SK-N-SH treated with all-trans-retinoic acid at 6 μM for 48 hours (cell line): ENCODE measurements around the gene SEMA4C.
"Not testable (repeated sequence)": the region's sequence is repeated elsewhere in the genome, so short reads cannot be mapped to it uniquely, and the experiment has no call there.

Experiments used
- ATAC-seq: fragments of 200-7000 bp; cut with Tn5 transposase; 3 replicates; pipeline ENCODE4 v1.9.1; 2020; ENCODE audit warnings: mild to moderate bottlenecking, moderate library complexity
- ARNTL ChIP-seq: fragments of 450-650 bp; formaldehyde crosslinking; IDR thresholded peaks from 2 replicates; pipeline ENCODE4 v1.5.0; 2020; ENCODE audit warnings: low read depth, mild to moderate bottlenecking, moderate library complexity, borderline replicate concordance
- BACH2 ChIP-seq: fragments of 250-450 bp; sonication (Bioruptor Pico); IDR thresholded peaks from 2 replicates; pipeline ENCODE4 v1.9.0; 2021; ENCODE audit warnings: mild to moderate bottlenecking, borderline replicate concordance
- CSDC2 ChIP-seq: fragments of 250-450 bp; sonication (Bioruptor Pico); IDR thresholded peaks from 2 replicates; pipeline ENCODE4 v1.5.0; 2020; ENCODE audit warnings: mild to moderate bottlenecking, moderate library complexity
- ESRRG ChIP-seq: fragments of 250-450 bp; sonication (Bioruptor Pico); IDR thresholded peaks from 2 replicates; pipeline ENCODE4 v1.6.1; 2021; ENCODE audit warnings: mild to moderate bottlenecking
- GLIS3 ChIP-seq: fragments of 250-450 bp; sonication (Bioruptor Pico); IDR thresholded peaks from 2 replicates; pipeline ENCODE4 v1.5.0; 2020; ENCODE audit warnings: mild to moderate bottlenecking, moderate library complexity
- ISL1 ChIP-seq: fragments of 250-450 bp; sonication (Bioruptor Pico); IDR thresholded peaks from 2 replicates; pipeline ENCODE4 v2.1.2; 2022; ENCODE audit warnings: mild to moderate bottlenecking, moderate library complexity
- OSR1 ChIP-seq: fragments of 250-450 bp; sonication (Bioruptor Pico); IDR thresholded peaks from 2 replicates; pipeline ENCODE4 v1.8.0; 2022; ENCODE audit warnings: moderate library complexity, mild to moderate bottlenecking, inconsistent platforms
- RARB ChIP-seq: fragments of 250-450 bp; sonication (Bioruptor Pico); IDR thresholded peaks from 2 replicates; pipeline ENCODE4 v1.8.0; 2021; ENCODE audit warnings: mild to moderate bottlenecking, moderate library complexity
- SNAI2 ChIP-seq: fragments of 250-450 bp; sonication (Bioruptor Pico); IDR thresholded peaks from 2 replicates; pipeline ENCODE4 v1.5.0; 2020; ENCODE audit warnings: mild to moderate bottlenecking, moderate library complexity
- TOX ChIP-seq: fragments of 250-450 bp; sonication (Bioruptor Pico); IDR thresholded peaks from 2 replicates; pipeline ENCODE4 v1.8.0; 2021; ENCODE audit warnings: mild to moderate bottlenecking, moderate library complexity, borderline replicate concordance
- ZC3H10 ChIP-seq: fragments of 250-450 bp; sonication (Bioruptor Pico); IDR thresholded peaks from 2 replicates; pipeline ENCODE4 v1.5.1; 2021; ENCODE audit warnings: mild to moderate bottlenecking, moderate library complexity
- ZFP3 ChIP-seq: fragments of 250-450 bp; sonication (Bioruptor Pico); IDR thresholded peaks from 2 replicates; pipeline ENCODE4 v1.5.0; 2020; ENCODE audit warnings: mild to moderate bottlenecking, moderate library complexity
- ZNF565 ChIP-seq: fragments of 450-650 bp; formaldehyde crosslinking; conservative IDR thresholded peaks from 2 replicates; pipeline ENCODE4 v1.5.0; 2020; ENCODE audit warnings: low read depth, mild to moderate bottlenecking, moderate library complexity
- ZNF70 ChIP-seq: fragments of 450-650 bp; formaldehyde crosslinking; IDR thresholded peaks from 2 replicates; pipeline ENCODE4 v1.5.0; 2020; ENCODE audit warnings: mild to moderate bottlenecking, moderate library complexity
- ZNF8 ChIP-seq: fragments of 450-650 bp; formaldehyde crosslinking; IDR thresholded peaks from 2 replicates; pipeline ENCODE4 v1.5.0; 2020; ENCODE audit warnings: mild to moderate bottlenecking, moderate library complexity
- TF ChIP-seq, protein P1 (sequence below): fragments of 250-450 bp; sonication (Bioruptor Pico); IDR thresholded peaks from 2 replicates; pipeline ENCODE4 v1.5.1; 2020; ENCODE audit warnings: low read depth, mild to moderate bottlenecking, moderate library complexity
- TF ChIP-seq, protein P2 (sequence below): fragments of 250-450 bp; sonication (Bioruptor Pico); IDR thresholded peaks from 2 replicates; pipeline ENCODE4 v1.8.0; 2021; ENCODE audit warnings: low read depth, mild to moderate bottlenecking, moderate library complexity, borderline replicate concordance
- TF ChIP-seq, protein P3 (sequence below): fragments of 250-450 bp; sonication (Bioruptor Pico); IDR thresholded peaks from 2 replicates; pipeline ENCODE4 v1.5.0; 2020; ENCODE audit warnings: mild to moderate bottlenecking, moderate library complexity
- TF ChIP-seq, protein P4 (sequence below): fragments of 250-450 bp; sonication (Bioruptor Pico); IDR thresholded peaks from 2 replicates; pipeline ENCODE4 v1.8.0; 2020; ENCODE audit warnings: mild to moderate bottlenecking, moderate library complexity, borderline replicate concordance
- TF ChIP-seq, protein P5 (sequence below): fragments of 250-450 bp; sonication (Bioruptor Pico); IDR thresholded peaks from 2 replicates; pipeline ENCODE4 v1.5.1; 2021; ENCODE audit warnings: mild to moderate bottlenecking, moderate library complexity

SEMA4C gene

DNA sequence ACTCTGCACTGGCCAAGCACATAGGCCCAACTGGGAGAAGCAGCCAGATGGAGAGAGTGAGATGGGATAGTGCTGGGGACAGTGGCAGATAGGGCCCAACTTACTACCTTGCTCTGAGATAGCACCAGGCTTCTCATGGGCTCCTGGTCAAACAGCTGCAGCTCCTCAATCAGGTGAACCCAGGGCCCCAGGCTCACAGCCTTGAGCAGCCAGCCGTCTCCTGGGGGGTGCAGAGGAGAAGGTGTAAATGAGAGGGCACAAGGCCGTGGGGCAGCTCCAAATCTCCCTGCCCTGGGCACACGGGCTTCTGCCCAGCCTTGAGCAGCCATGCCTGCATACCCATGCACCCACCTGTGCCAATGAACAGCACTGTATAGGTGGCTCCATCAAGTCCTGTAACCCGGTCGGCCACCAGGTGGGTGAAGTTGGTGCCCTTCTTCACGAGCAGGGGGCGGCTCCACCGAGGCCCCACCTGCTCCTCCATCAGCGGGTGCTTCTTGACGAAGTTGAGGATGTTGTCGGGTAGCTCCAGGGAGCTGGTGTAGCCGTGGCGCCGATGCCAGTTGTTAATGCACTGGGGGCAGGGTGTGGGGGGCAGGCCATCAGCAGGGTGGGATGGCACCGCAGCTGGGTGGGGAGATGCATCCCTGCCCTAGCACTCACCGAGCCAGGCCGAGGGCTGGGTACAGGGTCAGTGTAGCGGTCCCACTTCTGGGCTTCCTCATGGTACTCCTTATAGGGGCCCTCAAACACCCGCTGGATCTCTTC, 6.1 kb downstream of the SEMA4C start:
- ATAC-seq: no peak
- TF ChIP-seq CSDC2 (CRISPR knock-in tag) (no peak), ESRRG (CRISPR knock-in tag) (no peak), BACH2 (CRISPR knock-in tag) (no peak), ARNTL (CRISPR knock-in tag) (no peak), OSR1 (no peak), SNAI2 (CRISPR knock-in tag) (no peak), GLIS3 (CRISPR knock-in tag) (no peak), TOX (CRISPR knock-in tag) (no peak), ZNF70 (CRISPR knock-in tag) (no peak)
- TF ChIP-seq, protein P1, sequence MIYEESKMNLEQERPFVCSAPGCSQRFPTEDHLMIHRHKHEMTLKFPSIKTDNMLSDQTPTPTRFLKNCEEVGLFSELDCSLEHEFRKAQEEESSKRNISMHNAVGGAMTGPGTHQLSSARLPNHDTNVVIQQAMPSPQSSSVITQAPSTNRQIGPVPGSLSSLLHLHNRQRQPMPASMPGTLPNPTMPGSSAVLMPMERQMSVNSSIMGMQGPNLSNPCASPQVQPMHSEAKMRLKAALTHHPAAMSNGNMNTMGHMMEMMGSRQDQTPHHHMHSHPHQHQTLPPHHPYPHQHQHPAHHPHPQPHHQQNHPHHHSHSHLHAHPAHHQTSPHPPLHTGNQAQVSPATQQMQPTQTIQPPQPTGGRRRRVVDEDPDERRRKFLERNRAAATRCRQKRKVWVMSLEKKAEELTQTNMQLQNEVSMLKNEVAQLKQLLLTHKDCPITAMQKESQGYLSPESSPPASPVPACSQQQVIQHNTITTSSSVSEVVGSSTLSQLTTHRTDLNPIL: no peak
- TF ChIP-seq, protein P2, sequence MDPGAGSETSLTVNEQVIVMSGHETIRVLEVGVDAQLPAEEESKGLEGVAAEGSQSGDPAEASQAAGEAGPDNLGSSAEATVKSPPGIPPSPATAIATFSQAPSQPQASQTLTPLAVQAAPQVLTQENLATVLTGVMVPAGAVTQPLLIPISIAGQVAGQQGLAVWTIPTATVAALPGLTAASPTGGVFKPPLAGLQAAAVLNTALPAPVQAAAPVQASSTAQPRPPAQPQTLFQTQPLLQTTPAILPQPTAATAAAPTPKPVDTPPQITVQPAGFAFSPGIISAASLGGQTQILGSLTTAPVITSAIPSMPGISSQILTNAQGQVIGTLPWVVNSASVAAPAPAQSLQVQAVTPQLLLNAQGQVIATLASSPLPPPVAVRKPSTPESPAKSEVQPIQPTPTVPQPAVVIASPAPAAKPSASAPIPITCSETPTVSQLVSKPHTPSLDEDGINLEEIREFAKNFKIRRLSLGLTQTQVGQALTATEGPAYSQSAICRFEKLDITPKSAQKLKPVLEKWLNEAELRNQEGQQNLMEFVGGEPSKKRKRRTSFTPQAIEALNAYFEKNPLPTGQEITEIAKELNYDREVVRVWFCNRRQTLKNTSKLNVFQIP: no peak
- TF ChIP-seq, protein P3, sequence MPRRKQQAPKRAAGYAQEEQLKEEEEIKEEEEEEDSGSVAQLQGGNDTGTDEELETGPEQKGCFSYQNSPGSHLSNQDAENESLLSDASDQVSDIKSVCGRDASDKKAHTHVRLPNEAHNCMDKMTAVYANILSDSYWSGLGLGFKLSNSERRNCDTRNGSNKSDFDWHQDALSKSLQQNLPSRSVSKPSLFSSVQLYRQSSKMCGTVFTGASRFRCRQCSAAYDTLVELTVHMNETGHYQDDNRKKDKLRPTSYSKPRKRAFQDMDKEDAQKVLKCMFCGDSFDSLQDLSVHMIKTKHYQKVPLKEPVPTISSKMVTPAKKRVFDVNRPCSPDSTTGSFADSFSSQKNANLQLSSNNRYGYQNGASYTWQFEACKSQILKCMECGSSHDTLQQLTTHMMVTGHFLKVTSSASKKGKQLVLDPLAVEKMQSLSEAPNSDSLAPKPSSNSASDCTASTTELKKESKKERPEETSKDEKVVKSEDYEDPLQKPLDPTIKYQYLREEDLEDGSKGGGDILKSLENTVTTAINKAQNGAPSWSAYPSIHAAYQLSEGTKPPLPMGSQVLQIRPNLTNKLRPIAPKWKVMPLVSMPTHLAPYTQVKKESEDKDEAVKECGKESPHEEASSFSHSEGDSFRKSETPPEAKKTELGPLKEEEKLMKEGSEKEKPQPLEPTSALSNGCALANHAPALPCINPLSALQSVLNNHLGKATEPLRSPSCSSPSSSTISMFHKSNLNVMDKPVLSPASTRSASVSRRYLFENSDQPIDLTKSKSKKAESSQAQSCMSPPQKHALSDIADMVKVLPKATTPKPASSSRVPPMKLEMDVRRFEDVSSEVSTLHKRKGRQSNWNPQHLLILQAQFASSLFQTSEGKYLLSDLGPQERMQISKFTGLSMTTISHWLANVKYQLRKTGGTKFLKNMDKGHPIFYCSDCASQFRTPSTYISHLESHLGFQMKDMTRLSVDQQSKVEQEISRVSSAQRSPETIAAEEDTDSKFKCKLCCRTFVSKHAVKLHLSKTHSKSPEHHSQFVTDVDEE (CRISPR knock-in tag): no peak
- TF ChIP-seq, protein P4, sequence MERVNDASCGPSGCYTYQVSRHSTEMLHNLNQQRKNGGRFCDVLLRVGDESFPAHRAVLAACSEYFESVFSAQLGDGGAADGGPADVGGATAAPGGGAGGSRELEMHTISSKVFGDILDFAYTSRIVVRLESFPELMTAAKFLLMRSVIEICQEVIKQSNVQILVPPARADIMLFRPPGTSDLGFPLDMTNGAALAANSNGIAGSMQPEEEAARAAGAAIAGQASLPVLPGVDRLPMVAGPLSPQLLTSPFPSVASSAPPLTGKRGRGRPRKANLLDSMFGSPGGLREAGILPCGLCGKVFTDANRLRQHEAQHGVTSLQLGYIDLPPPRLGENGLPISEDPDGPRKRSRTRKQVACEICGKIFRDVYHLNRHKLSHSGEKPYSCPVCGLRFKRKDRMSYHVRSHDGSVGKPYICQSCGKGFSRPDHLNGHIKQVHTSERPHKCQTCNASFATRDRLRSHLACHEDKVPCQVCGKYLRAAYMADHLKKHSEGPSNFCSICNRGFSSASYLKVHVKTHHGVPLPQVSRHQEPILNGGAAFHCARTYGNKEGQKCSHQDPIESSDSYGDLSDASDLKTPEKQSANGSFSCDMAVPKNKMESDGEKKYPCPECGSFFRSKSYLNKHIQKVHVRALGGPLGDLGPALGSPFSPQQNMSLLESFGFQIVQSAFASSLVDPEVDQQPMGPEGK (CRISPR knock-in tag): no peak

DNA sequence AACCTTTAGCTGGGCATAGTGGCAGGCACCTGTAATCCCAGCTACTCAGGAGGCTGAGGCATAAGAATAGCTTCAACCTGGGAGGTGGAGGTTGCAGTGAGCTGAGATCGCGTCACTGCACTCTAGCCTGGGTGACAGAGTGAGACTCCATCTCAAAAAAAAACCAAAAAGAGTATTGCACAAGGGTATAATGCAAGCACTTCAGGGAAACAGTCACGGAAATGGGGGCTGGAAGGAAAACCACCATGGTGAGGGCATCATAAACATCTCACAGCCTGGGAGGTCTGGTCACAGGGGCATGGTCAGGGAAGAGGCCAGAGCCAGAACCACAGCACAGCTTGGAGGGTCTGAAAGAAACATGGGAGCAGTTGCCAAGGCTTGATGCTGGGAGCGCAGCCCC, 6.8 kb downstream of the SEMA4C start:
- not testable (repeated sequence) for ATAC-seq

DNA sequence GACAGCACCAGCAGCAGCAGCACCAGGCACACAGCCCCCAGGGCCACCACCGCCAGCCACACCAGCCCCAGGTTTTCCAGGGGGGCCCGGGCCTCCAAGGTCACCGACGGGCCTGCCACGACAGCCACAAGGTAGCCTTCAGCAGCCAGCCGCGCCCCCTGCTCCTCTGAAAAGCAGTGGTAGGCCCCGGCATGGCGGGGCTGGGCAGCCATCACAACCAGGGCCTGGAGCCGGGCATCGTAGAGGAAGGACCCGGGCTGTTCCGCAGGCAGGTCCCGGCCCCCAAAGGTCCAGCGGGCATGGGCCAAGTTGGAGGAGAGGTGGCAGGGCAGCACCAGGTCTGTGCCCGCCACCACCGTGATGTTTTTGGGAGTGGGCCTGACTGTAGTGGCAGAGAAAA, 8.8 kb downstream of the SEMA4C start:
- ATAC-seq: no peak
- TF ChIP-seq, protein P5, sequence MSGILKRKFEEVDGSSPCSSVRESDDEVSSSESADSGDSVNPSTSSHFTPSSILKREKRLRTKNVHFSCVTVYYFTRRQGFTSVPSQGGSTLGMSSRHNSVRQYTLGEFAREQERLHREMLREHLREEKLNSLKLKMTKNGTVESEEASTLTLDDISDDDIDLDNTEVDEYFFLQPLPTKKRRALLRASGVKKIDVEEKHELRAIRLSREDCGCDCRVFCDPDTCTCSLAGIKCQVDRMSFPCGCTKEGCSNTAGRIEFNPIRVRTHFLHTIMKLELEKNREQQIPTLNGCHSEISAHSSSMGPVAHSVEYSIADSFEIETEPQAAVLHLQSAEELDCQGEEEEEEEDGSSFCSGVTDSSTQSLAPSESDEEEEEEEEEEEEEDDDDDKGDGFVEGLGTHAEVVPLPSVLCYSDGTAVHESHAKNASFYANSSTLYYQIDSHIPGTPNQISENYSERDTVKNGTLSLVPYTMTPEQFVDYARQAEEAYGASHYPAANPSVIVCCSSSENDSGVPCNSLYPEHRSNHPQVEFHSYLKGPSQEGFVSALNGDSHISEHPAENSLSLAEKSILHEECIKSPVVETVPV (CRISPR knock-in tag): no peak
- TF ChIP-seq ESRRG (CRISPR knock-in tag) (no peak), ZNF8 (CRISPR knock-in tag) (no peak), GLIS3 (CRISPR knock-in tag) (no peak), ISL1 (CRISPR knock-in tag) (no peak), TOX (CRISPR knock-in tag) (no peak), ZC3H10 (no peak), ZNF565 (CRISPR knock-in tag) (no peak), CSDC2 (CRISPR knock-in tag) (no peak), RARB (CRISPR knock-in tag) (no peak), BACH2 (CRISPR knock-in tag) (no peak), ZFP3 (no peak), OSR1 (no peak)
- TF ChIP-seq, protein P4 (CRISPR knock-in tag): no peak
- TF ChIP-seq, protein P1: no peak
- TF ChIP-seq, protein P2: no peak
